ENCODE data around the gene RING1.

DNA sequence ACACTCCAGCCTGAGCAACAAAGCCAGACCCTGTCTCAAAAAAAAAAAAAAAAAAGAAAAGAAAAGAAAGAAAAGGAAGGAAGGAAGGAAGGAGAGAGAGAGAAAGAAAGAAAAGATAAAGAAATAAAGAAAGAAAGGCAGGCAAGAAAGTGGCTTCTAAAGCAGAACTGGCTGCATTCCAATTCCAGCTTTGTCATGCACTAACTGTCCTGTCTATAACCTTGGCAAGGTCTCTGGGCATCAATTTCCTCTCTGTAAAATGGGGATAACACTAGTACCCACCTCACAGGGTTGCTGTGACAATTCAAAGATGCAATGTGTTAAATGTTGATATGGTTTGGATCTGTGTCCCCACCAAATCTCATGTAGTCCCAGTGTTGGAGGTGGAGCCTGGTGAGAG lies 28.0 kb downstream of the RING1 start:
- TF ChIP-seq EP300 (IDR thresholded peaks at IDR 0.05; ENCODE audit: borderline replicate concordance in 1 of 2, control insufficient read depth in 1 of 2, low read depth in 2 of 2, low read length in 2 of 2): no peak
- no peak for TF ChIP-seq CHD4 (IDR thresholded peaks at IDR 0.05)
- TF ChIP-seq, protein P1, sequence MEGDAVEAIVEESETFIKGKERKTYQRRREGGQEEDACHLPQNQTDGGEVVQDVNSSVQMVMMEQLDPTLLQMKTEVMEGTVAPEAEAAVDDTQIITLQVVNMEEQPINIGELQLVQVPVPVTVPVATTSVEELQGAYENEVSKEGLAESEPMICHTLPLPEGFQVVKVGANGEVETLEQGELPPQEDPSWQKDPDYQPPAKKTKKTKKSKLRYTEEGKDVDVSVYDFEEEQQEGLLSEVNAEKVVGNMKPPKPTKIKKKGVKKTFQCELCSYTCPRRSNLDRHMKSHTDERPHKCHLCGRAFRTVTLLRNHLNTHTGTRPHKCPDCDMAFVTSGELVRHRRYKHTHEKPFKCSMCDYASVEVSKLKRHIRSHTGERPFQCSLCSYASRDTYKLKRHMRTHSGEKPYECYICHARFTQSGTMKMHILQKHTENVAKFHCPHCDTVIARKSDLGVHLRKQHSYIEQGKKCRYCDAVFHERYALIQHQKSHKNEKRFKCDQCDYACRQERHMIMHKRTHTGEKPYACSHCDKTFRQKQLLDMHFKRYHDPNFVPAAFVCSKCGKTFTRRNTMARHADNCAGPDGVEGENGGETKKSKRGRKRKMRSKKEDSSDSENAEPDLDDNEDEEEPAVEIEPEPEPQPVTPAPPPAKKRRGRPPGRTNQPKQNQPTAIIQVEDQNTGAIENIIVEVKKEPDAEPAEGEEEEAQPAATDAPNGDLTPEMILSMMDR (IDR thresholded peaks at IDR 0.05 in 2 of 3, conservative IDR thresholded peaks at IDR 0.05 in 1 of 3; ENCODE audit: control insufficient read depth in 2 of 3, extremely low read depth in 1 of 3, insufficient read depth in 1 of 3, low read depth in 3 of 3, low read length in 3 of 3): no peak
- no peak for TF ChIP-seq PAX8 (IDR thresholded peaks at IDR 0.05)
